Measurements from ENCODE around the gene VPS16.

The VPS16 gene

GRCh38 chr20:2833761-2834160 is 6.8 kb upstream of the VPS16 start:
- in situ Hi-C loops (cut with MboI; ENCODE audit: low sequenced_read_pairs) = no loop called here

DNA sequence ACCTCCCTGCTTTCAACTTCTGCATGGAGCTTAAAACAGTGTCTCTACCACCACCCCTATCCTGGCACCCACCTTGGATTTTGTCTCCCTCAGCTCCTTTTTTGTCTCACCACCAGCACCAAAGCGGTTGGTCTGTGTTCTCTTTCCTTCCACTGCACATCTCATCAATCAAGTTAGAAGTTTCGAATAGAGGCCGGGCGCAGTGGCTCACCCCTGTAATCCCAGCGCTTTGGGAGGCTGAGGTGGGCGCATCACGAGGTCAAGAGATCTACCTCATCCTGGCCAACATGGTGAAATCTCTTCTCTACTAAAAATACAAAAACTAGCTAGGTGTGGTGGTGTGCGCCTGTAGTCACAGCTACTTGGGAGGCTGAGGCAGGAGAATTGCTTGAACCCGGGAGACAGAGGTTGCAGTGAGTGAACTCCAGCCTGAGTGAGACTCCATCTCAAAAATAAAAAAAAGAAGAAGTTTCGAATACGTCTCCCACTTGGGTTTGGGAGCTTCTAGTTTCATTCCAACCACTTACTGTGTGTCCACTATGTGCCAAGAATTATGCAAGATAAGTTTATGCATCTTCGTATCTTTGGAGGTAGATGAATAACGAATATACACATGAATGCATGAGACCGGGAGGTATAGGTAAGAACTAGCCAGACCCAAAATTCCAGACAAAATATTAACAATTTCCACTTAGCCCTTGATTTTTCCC is 6.0 kb upstream of the VPS16 start:
- in situ Hi-C loops (cut with MboI; ENCODE audit: low sequenced_read_pairs) = no loop called here

- in situ Hi-C loops (cut with MboI; ENCODE audit: low sequenced_read_pairs) = no loop called here
Observed at GRCh38 chr20:2835331-2835796, 5.2 kb upstream of the VPS16 start.

GRCh38 chr20:2836035-2836434 is 4.5 kb upstream of the VPS16 start:
- in situ Hi-C loops (cut with MboI; ENCODE audit: low sequenced_read_pairs) = no loop called here

DNA sequence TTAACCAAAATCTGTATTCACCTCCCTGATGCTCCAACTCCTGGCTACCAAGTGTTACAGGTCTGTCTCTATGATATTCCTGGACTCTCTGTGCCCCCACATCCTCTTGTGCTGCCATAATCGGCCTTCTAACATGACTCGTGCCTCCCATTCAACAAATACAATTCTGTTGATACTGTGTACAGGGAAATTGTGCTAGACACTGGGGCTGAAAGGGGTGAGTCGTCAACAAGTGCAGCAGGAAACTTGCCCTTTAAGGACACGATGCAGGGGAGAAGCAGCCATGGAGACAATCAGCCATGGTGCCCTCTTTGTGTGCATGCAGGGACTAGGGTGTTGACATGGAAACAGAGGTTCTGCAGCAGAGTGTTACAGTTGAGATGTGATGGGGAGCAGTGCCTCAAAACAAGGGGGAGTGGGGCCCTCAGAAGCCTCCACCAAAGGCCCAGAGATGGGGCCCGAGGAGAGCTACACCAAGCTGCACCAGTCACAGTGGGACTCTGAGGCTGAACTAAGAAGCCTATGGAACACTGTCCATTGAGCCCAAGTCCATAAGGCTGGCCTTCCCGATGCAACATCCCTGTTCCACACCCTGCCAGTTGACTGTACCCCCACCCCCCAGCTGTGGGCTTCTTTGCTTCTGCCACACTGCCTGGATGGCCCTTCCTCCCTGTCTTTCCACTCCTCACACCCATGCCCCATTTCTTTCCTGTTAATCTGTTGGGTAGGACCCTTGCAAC is 3.2 kb upstream of the VPS16 start:
- in situ Hi-C loops (cut with MboI; ENCODE audit: low sequenced_read_pairs) = no loop called here

- in situ Hi-C loops (cut with MboI; ENCODE audit: low sequenced_read_pairs) = no loop called here
Observed at GRCh38 chr20:2838170-2838797, 2.3 kb upstream of the VPS16 start.

- in situ Hi-C loops (cut with MboI; ENCODE audit: low sequenced_read_pairs) = no loop called here
Observed at GRCh38 chr20:2838847-2839671, 1.5 kb upstream of the VPS16 start.

- in situ Hi-C loops (cut with MboI; ENCODE audit: low sequenced_read_pairs) = no loop called here
Observed at GRCh38 chr20:2839732-2840137, 810 bp upstream of the VPS16 start.

DNA sequence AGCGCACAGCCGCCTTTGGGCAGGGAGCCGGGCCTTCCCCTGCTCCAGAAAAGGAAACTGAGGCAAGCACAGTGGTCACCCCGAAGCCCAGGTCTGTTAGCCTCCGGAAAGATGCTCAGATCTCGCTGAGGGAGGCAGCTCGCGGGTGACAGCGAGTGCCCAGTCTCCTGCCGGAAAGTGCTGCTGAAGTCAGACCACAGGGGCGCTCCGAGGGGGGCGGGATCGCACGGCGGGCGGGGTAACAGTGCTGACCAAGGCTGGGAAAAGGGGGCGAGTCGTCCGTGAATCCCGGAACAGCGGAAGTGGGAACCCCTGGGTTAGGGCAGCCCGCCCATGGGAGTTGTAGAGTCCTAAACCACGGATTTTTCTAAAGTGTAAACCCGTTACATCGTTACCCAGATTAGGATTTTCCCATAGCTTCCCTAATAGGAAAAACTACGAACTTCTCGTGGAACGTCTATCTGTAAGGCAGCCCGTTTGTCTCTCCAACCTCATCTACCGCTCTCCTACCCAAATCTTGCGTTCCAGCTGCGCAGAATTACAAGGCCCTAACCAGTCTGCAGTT is 504 bp downstream of the VPS16 start:
- in situ Hi-C loops (cut with MboI; ENCODE audit: low sequenced_read_pairs) = no loop called here

- in situ Hi-C loops (cut with MboI; ENCODE audit: low sequenced_read_pairs) = no loop called here
Observed at GRCh38 chr20:2845607-2846006, 5.1 kb downstream of the VPS16 start.

DNA sequence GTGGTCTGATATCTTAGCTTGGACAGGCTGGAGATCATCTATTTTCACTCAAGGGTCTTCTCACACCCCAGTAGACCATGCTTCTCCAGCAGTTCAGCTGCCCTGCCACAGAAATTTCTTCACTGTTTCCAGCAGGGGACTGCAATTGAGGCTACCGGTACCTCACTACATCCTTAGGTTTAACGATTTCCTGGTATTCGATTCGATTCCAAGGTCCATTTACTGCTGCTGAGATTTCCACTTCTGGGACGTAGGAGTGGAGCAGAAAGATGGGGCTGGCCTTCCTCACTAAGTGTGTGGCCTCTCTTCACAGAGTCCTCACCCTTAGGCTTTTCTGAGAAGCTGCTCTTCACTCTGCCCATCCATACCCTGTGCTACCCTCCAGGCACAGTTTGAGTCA is 6.2 kb downstream of the VPS16 start:
- in situ Hi-C loops (cut with MboI; ENCODE audit: low sequenced_read_pairs) = no loop called here

DNA sequence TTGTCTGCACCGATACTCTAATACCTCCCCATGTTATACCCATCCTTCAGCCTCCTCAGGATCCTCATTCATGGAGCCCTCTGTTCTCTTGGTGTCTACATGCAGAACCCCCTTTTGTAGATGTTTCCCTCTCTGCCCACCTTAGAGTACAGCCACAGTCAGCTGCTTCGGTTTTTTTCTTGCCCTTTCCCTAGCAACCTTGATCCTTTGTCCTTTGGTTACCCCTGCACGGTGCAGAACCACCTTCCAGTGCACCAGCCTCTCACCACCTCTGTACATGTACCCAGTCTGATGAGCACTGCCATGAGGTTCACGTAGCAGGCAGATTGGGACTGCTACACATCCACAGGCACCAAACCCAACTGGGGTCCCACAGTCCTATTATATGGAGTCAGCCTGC is 7.3 kb downstream of the VPS16 start:
- in situ Hi-C loops (cut with MboI; ENCODE audit: low sequenced_read_pairs) = no loop called here

DNA sequence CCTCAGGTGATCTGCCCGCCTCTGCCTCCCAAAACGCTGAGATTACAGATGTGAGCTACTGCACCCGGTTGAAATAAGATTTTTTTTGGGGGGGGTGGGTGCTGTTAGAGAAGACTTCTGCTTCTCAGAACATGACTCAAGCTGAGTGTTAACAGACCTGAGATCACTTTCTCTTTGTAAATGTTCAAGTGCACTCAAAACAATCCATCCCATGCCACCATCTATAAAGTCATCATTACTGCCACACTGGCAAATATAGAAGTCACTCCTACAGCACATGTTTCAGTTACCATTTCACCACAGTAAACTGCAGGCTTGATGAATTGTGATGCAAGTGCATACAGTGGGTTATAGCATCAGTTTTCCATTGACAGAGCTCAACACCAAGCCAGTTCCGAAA is 9.0 kb downstream of the VPS16 start:
- in situ Hi-C loops (cut with MboI; ENCODE audit: low sequenced_read_pairs) = no loop called here

DNA sequence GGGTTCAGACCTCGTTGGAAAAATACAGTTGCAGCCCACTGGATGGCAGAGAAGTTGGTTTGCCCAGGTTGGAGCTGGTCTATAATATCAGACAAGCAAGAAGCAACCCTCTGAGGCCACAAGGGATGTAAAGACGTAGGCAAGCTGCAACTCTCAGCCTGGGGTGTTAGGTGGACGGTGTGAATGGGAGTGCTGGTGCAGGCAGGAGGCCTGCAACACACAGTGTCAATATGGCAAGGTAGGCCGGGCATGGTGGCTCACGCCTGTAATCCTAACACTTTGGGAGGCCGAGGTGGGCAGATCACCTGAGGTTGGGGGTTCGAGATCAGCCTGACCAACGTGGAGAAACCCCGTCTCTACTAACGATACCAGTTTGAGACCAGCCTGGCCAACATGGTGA is 10.5 kb downstream of the VPS16 start:
- in situ Hi-C loops (cut with MboI; ENCODE audit: low sequenced_read_pairs) = no loop called here

DNA sequence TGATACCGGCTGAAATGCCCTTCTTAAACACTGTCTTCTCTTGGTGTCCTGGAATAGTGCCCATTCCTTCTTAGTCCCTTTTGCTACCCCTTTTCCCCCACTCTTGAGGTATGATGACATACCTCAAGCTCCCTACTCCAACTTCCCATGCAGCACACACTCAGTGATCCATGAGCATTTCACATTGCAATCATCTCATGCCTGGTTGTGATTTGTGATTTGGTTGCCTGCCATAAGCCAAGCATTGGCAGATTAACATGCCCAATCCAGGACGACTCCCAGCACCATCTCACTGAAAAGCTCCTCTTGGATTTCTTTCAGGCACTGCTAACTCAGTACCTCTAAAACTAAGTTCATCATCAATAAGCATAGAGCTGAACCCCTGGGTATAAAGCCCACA is 18.0 kb downstream of the VPS16 start:
- in situ Hi-C loops (cut with MboI; ENCODE audit: low sequenced_read_pairs) = no loop called here

GRCh38 chr20:2859330-2860121 is 19.0 kb downstream of the VPS16 start:
- in situ Hi-C loops (cut with MboI; ENCODE audit: low sequenced_read_pairs) = no loop called here

- in situ Hi-C loops (cut with MboI; ENCODE audit: low sequenced_read_pairs) = no loop called here
Observed at GRCh38 chr20:2864626-2865025, 24.1 kb downstream of the VPS16 start.

DNA sequence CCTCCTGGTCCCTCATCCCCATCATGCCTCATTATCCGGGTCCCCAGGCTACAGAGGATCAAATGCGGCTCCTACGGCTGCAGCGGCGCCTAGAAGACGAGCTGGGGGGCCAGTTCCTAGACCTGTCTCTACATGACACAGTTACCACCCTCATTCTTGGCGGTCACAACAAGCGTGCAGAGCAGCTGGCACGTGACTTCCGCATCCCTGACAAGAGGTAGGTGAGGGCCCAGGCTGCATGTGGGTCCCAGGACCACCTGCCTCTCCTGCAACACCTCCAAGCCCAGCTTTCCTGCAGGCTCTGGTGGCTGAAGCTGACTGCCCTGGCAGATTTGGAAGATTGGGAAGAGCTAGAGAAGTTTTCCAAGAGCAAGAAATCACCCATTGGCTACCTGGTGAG is 24.6 kb downstream of the VPS16 start:
- in situ Hi-C loops (cut with MboI; ENCODE audit: low sequenced_read_pairs) = no loop called here

GRCh38 chr20:2865630-2866029 is 25.1 kb downstream of the VPS16 start:
- in situ Hi-C loops (cut with MboI; ENCODE audit: low sequenced_read_pairs) = no loop called here

GRCh38 chr20:2866236-2866635 is 25.7 kb downstream of the VPS16 start:
- in situ Hi-C loops (cut with MboI; ENCODE audit: low sequenced_read_pairs) = no loop called here
